ENCODE data around the gene ATRNL1. TPM values are rescaled to one million over a fixed set of nuclear protein-coding genes. Genes with fewer than 3 reads are reported as not detected.

ATRNL1 gene
- total RNA-seq, 4 donors from 2014 or later = 0.44 to 1.4 (median 1.1) TPM

DNA sequence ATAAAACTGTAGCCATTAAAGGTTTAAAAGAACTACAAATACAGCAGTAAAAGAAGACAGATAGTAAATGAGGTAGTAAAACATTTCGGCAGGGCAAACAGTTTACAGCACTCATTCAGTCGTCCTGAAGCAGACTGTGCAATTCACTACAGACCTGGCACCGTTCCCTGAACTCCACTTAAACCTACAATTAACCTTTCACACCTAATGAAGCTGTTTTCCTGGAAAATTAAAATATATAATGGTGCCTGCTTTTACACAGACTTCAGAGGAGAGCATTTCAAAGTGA lies 844.5 kb downstream of the ATRNL1 start:
- TF ChIP-seq POLR2AphosphoS5 (IDR thresholded peaks at IDR 0.05) (no peak), EP300 (IDR thresholded peaks at IDR 0.05) (no peak), CTCF (IDR thresholded peaks at IDR 0.05) (no peak), POLR2A (IDR thresholded peaks at IDR 0.05) (no peak)

DNA sequence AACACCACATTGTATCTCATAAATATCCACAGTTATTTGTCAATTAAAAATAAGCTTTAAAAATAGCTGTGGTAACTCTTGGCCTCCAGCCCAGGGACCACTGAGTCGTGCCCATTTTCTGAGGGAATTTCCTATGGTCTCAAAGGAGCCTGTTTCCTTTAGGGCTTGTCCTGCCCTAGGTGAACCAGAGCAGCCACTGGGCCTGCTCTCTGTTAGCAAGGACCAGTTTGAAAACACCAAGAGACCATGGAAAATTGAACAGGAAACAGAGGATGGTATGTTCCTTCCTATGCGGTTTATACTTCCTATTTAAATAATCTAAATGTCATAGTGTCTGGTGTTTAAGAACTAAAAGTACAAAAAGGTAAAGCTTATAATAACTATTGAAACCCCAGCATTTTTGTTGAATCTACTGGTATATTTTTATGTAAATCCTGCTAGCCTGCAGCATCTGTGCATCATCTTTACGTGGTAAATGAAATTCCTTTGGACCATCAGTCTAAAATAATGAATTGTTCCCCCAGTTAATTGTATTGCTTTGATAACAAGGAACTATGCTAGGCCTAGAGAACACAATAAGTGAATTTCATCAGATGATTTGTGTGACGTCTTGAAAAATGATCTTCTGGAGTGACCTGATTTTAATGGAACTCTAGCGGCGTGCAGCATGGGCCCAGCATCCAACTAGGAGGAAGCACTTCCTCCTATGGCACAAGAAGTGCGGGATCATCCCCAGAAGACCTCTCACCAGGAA lies 846.1 kb downstream of the ATRNL1 start:
- Histone ChIP-seq H3K27ac (no peak overlapping the region), H3K27me3 (no peaks in the 10 kb centered on the region), H3K9me3 (no peaks in the 10 kb centered on the region), H3K4me3 (no peak overlapping the region), H3K36me3 (no peaks in the 10 kb centered on the region), H3K4me1 (peaks cover 11% of the 10 kb centered on the region)
- DNase-seq (ENCODE audit: low spot score in 2 of 2) = no peak
- TF ChIP-seq POLR2A (IDR thresholded peaks at IDR 0.05) = no peak
- no peak for TF ChIP-seq CTCF (IDR thresholded peaks at IDR 0.05)
- no peak for TF ChIP-seq POLR2AphosphoS5 (IDR thresholded peaks at IDR 0.05)
- 81% methylated on average over 7 of the region's 7 CpGs for WGBS

More for the DNA sequence above, 844.5 kb downstream of the ATRNL1 start:
- no peak overlapping the region for H3K4me3 ChIP-seq
- no peak overlapping the region for H3K27ac ChIP-seq
- H3K36me3 ChIP-seq = no peaks in the 10 kb centered on the region
- no peaks in the 10 kb centered on the region for H3K9me3 ChIP-seq
- no peak for DNase-seq (ENCODE audit: low spot score in 2 of 2)
- 39% methylated on average over 3 of the region's 3 CpGs for WGBS
- no peaks in the 10 kb centered on the region for H3K27me3 ChIP-seq
- H3K4me1 ChIP-seq = peaks cover 11% of the 10 kb centered on the region

DNA sequence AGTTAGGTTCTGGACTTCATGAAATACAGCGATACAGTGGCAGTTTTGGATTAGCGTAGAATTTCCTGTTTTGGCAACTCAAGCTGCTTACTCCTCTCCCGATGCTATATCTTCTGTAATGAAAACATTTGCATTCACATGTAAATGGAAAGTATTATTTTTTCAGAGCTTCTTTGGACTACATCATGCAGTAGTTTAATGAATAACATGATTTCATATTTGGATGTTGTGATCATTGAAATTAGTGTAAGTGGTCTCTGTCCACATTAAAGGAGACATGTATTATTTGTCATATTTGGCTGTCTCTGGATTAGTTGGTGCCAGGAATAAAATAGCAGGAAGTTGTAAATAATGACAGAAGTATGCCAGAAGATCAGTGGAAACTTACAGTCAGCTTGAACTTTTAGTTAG lies 848.2 kb downstream of the ATRNL1 start:
- Histone ChIP-seq H3K4me1 (peaks cover 6% of the 10 kb centered on the region), H3K27me3 (no peaks in the 10 kb centered on the region), H3K9me3 (no peaks in the 10 kb centered on the region), H3K36me3 (no peaks in the 10 kb centered on the region), H3K4me3 (no peak overlapping the region), H3K27ac (no peak overlapping the region)
- WGBS = 11% methylated on average over 3 of the region's 3 CpGs
- TF ChIP-seq EP300 (IDR thresholded peaks at IDR 0.05) (no peak), POLR2A (IDR thresholded peaks at IDR 0.05) (no peak), POLR2AphosphoS5 (IDR thresholded peaks at IDR 0.05) (no peak), CTCF (IDR thresholded peaks at IDR 0.05) (no peak)
- no peak for DNase-seq (ENCODE audit: low spot score in 2 of 2)

GRCh38 chr10:115942101-115942500 lies 848.9 kb downstream of the ATRNL1 start:
- no peaks in the 10 kb centered on the region for H3K27me3 ChIP-seq

GRCh38 chr10:115944538-115944937 lies 851.4 kb downstream of the ATRNL1 start:
- 72% methylated on average over 6 of the region's 6 CpGs for WGBS
- no peak for DNase-seq (ENCODE audit: low spot score in 2 of 2)

More at GRCh38 chr10:115942101-115942500, 848.9 kb downstream of the ATRNL1 start:
- Histone ChIP-seq H3K27ac (no peak overlapping the region), H3K4me1 (peaks cover 6% of the 10 kb centered on the region), H3K4me3 (no peak overlapping the region), H3K9me3 (no peaks in the 10 kb centered on the region), H3K36me3 (no peaks in the 10 kb centered on the region)
- no peak for DNase-seq (ENCODE audit: low spot score in 2 of 2)
- TF ChIP-seq POLR2A (IDR thresholded peaks at IDR 0.05) = no peak
- TF ChIP-seq EP300 (IDR thresholded peaks at IDR 0.05) = no peak
- no peak for TF ChIP-seq POLR2AphosphoS5 (IDR thresholded peaks at IDR 0.05)
- no peak for TF ChIP-seq CTCF (IDR thresholded peaks at IDR 0.05)
- 78% methylated on average over 4 of the region's 4 CpGs for WGBS

More at GRCh38 chr10:115944538-115944937, 851.4 kb downstream of the ATRNL1 start:
- TF ChIP-seq EP300 (IDR thresholded peaks at IDR 0.05) = no peak
- TF ChIP-seq POLR2A (IDR thresholded peaks at IDR 0.05) = no peak
- no peak for TF ChIP-seq CTCF (IDR thresholded peaks at IDR 0.05)
- TF ChIP-seq POLR2AphosphoS5 (IDR thresholded peaks at IDR 0.05) = no peak
- no peak overlapping the region for H3K4me3 ChIP-seq
- H3K36me3 ChIP-seq = no peaks in the 10 kb centered on the region
- no peaks in the 10 kb centered on the region for H3K27me3 ChIP-seq
- no peaks in the 10 kb centered on the region for H3K9me3 ChIP-seq
- H3K4me1 ChIP-seq = peaks cover 7% of the 10 kb centered on the region
- H3K27ac ChIP-seq = no peak overlapping the region

Data from suprapubic skin (tissue), 4 donors.